H9 (cell line): ENCODE data around the gene GAL3ST1. TPM values are rescaled to one million over a fixed set of nuclear protein-coding genes. Genes with fewer than 3 reads are reported as not detected.

Experiments used
- DNase-seq: peaks from one replicate; pipeline ENCODE4 v3.0.0-alpha.2; 2017
- H2AFZ ChIP-seq: one replicate; pipeline ENCODE4 v1.6.1; 2013; ENCODE audit warnings: mild to moderate bottlenecking, low read length, control low read depth, moderate library complexity
- H2AK5ac ChIP-seq: 2 replicates; pipeline ENCODE4 v1.6.1; 2013; ENCODE audit warnings: low read length, control low read depth, mixed read lengths; ENCODE audit not compliant: insufficient read length
- H2BK120ac ChIP-seq: one replicate; pipeline ENCODE4 v1.6.1; 2013; ENCODE audit warnings: low read depth, mild to moderate bottlenecking, low read length, control low read depth, inconsistent platforms; ENCODE audit not compliant: poor library complexity, severe bottlenecking
- H2BK12ac ChIP-seq: 2 replicates; pipeline ENCODE4 v1.6.1; 2013; ENCODE audit warnings: low read length, control low read depth, mixed read lengths, low read depth; ENCODE audit not compliant: insufficient read length
- H2BK15ac ChIP-seq: 2 replicates; pipeline ENCODE4 v1.6.1; 2013; ENCODE audit warnings: low read depth, low read length, control low read depth
- H2BK20ac ChIP-seq: one replicate; pipeline ENCODE4 v1.6.1; 2013; ENCODE audit warnings: low read depth, mild to moderate bottlenecking, low read length, control low read depth, inconsistent platforms; ENCODE audit not compliant: poor library complexity, severe bottlenecking
- H2BK5ac ChIP-seq: 2 replicates; pipeline ENCODE4 v1.6.1; 2013; ENCODE audit warnings: low read length, control low read depth, mixed read lengths; ENCODE audit not compliant: insufficient read length
- H3K14ac ChIP-seq: 2 replicates; pipeline ENCODE4 v1.6.1; 2013; ENCODE audit warnings: low read length, control low read depth; ENCODE audit not compliant: insufficient read depth
- H3K18ac ChIP-seq: 2 replicates; pipeline ENCODE4 v1.6.1; 2013; ENCODE audit warnings: low read depth, mild to moderate bottlenecking, mixed read lengths, low read length, control low read depth; ENCODE audit not compliant: insufficient read length
- H3K23ac ChIP-seq: 2 replicates; pipeline ENCODE4 v1.6.1; 2013; ENCODE audit warnings: low read length, control low read depth, mixed read lengths, low read depth; ENCODE audit not compliant: insufficient read length
- H3K23me2 ChIP-seq: 2 replicates; pipeline ENCODE4 v1.6.1; 2013; ENCODE audit warnings: low read depth, mild to moderate bottlenecking, mixed read lengths, low read length, control low read depth; ENCODE audit not compliant: insufficient read length, poor library complexity, severe bottlenecking
- H3K27ac ChIP-seq: 2 replicates; pipeline ENCODE4 v1.5.1; 2013; ENCODE audit warnings: low read length, control low read depth, mixed read lengths, low read depth; ENCODE audit not compliant: insufficient read length
- H3K27me3 ChIP-seq: 2 replicates; pipeline ENCODE4 v1.6.1; 2013; ENCODE audit warnings: low read length, control low read depth, inconsistent platforms; ENCODE audit not compliant: insufficient read depth
- H3K4ac ChIP-seq: 2 replicates; pipeline ENCODE4 v1.6.1; 2013; ENCODE audit warnings: low read depth, mild to moderate bottlenecking, control low read depth, inconsistent platforms, low read length, moderate library complexity
- H3K4me1 ChIP-seq: 2 replicates; pipeline ENCODE4 v1.6.1; 2013; ENCODE audit warnings: low read length, control low read depth, inconsistent platforms; ENCODE audit not compliant: insufficient read depth
- H3K4me2 ChIP-seq: 2 replicates; pipeline ENCODE4 v1.6.1; 2013; ENCODE audit warnings: low read length, control low read depth, mixed read lengths; ENCODE audit not compliant: insufficient read length, insufficient read depth
- H3K56ac ChIP-seq: 2 replicates; pipeline ENCODE4 v1.6.1; 2013; ENCODE audit warnings: low read depth, mild to moderate bottlenecking, mixed read lengths, low read length, control low read depth; ENCODE audit not compliant: insufficient read length
- H3K79me1 ChIP-seq: 2 replicates; pipeline ENCODE4 v1.6.1; 2013; ENCODE audit warnings: low read depth, mild to moderate bottlenecking, moderate library complexity, low read length, control low read depth, inconsistent platforms; ENCODE audit not compliant: insufficient read depth, poor library complexity, severe bottlenecking
- H3K79me2 ChIP-seq: 2 replicates; pipeline ENCODE4 v1.6.1; 2013; ENCODE audit warnings: low read length, control low read depth, inconsistent platforms; ENCODE audit not compliant: insufficient read depth
- H3K9ac ChIP-seq: 2 replicates; pipeline ENCODE4 v1.6.1; 2013; ENCODE audit warnings: low read length, control low read depth, mixed read lengths; ENCODE audit not compliant: insufficient read length; ENCODE audit errors: extremely low read depth
- H3K9me3 ChIP-seq: one replicate; pipeline ENCODE4 v1.6.1; 2013; ENCODE audit warnings: low read depth, low read length, inconsistent platforms; ENCODE audit not compliant: control insufficient read depth
- H3T11ph ChIP-seq: one replicate; pipeline ENCODE4 v1.6.1; 2013; ENCODE audit warnings: mild to moderate bottlenecking, low read length, control low read depth, inconsistent platforms
- H4K20me1 ChIP-seq: one replicate; pipeline ENCODE4 v1.6.1; 2013; ENCODE audit not compliant: control insufficient read depth, insufficient read length, insufficient read depth
- H4K5ac ChIP-seq: 2 replicates; pipeline ENCODE4 v1.6.1; 2013; ENCODE audit warnings: low read depth, mild to moderate bottlenecking, mixed read lengths, low read length, control low read depth; ENCODE audit not compliant: insufficient read length
- H4K8ac ChIP-seq: replicated peaks from 2 replicates; pipeline ENCODE4 v1.6.1; 2013; ENCODE audit warnings: low read length, control low read depth, mixed read lengths, low read depth; ENCODE audit not compliant: insufficient read length
- H4K91ac ChIP-seq: 2 replicates; pipeline ENCODE4 v1.6.1; 2013; ENCODE audit warnings: low read depth, mild to moderate bottlenecking, moderate library complexity, mixed read lengths, low read length, control low read depth; ENCODE audit not compliant: insufficient read length
- H3K27ac Mint-ChIP-seq, 3 experiments: 2 replicates in 2 of 3; 3 replicates in 1 of 3; pipeline ENCODE4 v1.8.0; 2020 to 2021; ENCODE audit warnings: mixed read lengths in 3 of 3, mild to moderate bottlenecking in 1 of 3, moderate library complexity in 1 of 3
- H3K27me3 Mint-ChIP-seq: 2 replicates; pipeline ENCODE4 v1.8.0; 2021; ENCODE audit warnings: low read depth, mild to moderate bottlenecking, moderate library complexity, mixed read lengths
- H3K36me3 Mint-ChIP-seq, 3 experiments: 2 replicates in 2 of 3; 3 replicates in 1 of 3; pipeline ENCODE4 v1.8.0; 2020 to 2021; ENCODE audit warnings: low read depth in 3 of 3, mixed read lengths in 3 of 3; ENCODE audit not compliant: insufficient read depth in 1 of 3
- H3K4me1 Mint-ChIP-seq, 2 experiments: 2 replicates each; pipeline ENCODE4 v1.8.0; 2020; ENCODE audit warnings: mixed read lengths in 2 of 2
- H3K4me3 Mint-ChIP-seq, 2 experiments: 2 replicates in 1 of 2; 3 replicates in 1 of 2; pipeline ENCODE4 v1.8.0; 2020 to 2021; ENCODE audit warnings: mild to moderate bottlenecking in 2 of 2, mixed read lengths in 2 of 2, moderate library complexity in 1 of 2
- H3K9me3 Mint-ChIP-seq, 2 experiments: 2 replicates in 1 of 2; 3 replicates in 1 of 2; pipeline ENCODE4 v1.8.0; 2020; ENCODE audit warnings: mild to moderate bottlenecking in 2 of 2, mixed read lengths in 2 of 2, moderate library complexity in 1 of 2
- WGBS: extraction: QIAGEN DNeasy Blood & Tissue Kit; methylation state at CpG from one replicate; pipeline ENCODE4 v1.1.7; 2013; ENCODE audit warnings: missing lambda C conversion rate, low lambda C conversion rate, mixed read lengths; ENCODE audit not compliant: insufficient read length; ENCODE audit errors: extremely low coverage; 5-methylcytosine and 5-hydroxymethylcytosine counted together
- total RNA-seq: library from RNA; stranded (reverse); gene quantifications from 2 replicates; pipeline ENCODE4 v1.2.1, GENCODE V29; 2021
- TF ChIP-seq, protein P1 (sequence below): fragments of 200-600 bp; sonication (generic); conservative IDR thresholded peaks from 3 replicates; pipeline ENCODE4 v1.8.0; 2021; ENCODE audit warnings: antibody characterized with exemption, mild to moderate bottlenecking

Gene GAL3ST1
- total RNA-seq, 1 experiment from 2014 or later, result 5.1 TPM

DNA sequence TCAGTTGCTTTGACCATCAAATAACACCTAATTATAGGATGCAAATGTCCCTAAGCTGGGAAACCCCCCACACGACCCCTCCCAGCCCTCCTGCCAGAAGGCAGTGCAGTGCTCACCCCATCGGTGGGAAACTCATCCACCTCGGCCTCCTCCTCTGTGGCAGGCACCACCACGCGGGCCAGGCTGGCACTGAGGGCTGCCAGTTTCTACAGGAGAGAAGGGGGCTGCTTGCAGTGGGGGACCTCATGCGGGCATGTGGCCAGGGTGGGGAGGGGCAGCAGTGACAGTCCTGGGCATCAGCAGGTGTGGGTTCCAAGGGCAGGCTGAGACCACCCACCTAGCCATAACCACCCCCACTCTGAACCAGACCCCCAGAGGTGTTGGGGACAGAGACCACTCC is 6.4 kb upstream of the GAL3ST1 start:
- WGBS, result no CpG with 5 or more reads among the region's 6 CpGs
- no peak overlapping the region for H2BK15ac ChIP-seq
- no peak overlapping the region for H3K14ac ChIP-seq
- Mint-ChIP-seq H3K27ac (no peak overlapping the region), H3K4me3 (no peak overlapping the region), H3K36me3 (peaks cover 53 to 95% (median 90%) of the 10 kb centered on the region in 3 experiments), H3K9me3 (no peaks in the 10 kb centered on the region), H3K27me3 (no peaks in the 10 kb centered on the region), H3K4me1 (0 out of 4 replicates have a peak, but pooled peaks cover 0 to 2% of the 10 kb centered on the region in 2 experiments)
- no peak overlapping the region for H3K27ac ChIP-seq
- H3K27me3 ChIP-seq, result no peaks in the 10 kb centered on the region
- H2BK12ac ChIP-seq, result no peak overlapping the region
- no peak overlapping the region for H2BK5ac ChIP-seq
- H3K18ac ChIP-seq, result no peak overlapping the region
- no peak overlapping the region for H3K4ac ChIP-seq
- TF ChIP-seq, protein P1, sequence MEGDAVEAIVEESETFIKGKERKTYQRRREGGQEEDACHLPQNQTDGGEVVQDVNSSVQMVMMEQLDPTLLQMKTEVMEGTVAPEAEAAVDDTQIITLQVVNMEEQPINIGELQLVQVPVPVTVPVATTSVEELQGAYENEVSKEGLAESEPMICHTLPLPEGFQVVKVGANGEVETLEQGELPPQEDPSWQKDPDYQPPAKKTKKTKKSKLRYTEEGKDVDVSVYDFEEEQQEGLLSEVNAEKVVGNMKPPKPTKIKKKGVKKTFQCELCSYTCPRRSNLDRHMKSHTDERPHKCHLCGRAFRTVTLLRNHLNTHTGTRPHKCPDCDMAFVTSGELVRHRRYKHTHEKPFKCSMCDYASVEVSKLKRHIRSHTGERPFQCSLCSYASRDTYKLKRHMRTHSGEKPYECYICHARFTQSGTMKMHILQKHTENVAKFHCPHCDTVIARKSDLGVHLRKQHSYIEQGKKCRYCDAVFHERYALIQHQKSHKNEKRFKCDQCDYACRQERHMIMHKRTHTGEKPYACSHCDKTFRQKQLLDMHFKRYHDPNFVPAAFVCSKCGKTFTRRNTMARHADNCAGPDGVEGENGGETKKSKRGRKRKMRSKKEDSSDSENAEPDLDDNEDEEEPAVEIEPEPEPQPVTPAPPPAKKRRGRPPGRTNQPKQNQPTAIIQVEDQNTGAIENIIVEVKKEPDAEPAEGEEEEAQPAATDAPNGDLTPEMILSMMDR, result no peak
- H3K79me1 ChIP-seq, result no peaks in the 10 kb centered on the region
- H3K23ac ChIP-seq, result no peak overlapping the region
- H3K9ac ChIP-seq, result no peak overlapping the region
- H2BK20ac ChIP-seq, result no peak overlapping the region
- no peaks in the 10 kb centered on the region for H3K23me2 ChIP-seq
- no peak overlapping the region for H2AK5ac ChIP-seq
- H3K4me1 ChIP-seq, result no peaks in the 10 kb centered on the region
- no peak overlapping the region for H3K4me2 ChIP-seq
- H2AFZ ChIP-seq, result no peak overlapping the region
- no peak overlapping the region for H4K91ac ChIP-seq
- H4K5ac ChIP-seq, result no peak overlapping the region
- H3K79me2 ChIP-seq, result no peaks in the 10 kb centered on the region
- no peak overlapping the region for H3K56ac ChIP-seq
- no peak overlapping the region for H3T11ph ChIP-seq
- H3K9me3 ChIP-seq, result no peaks in the 10 kb centered on the region
- H4K20me1 ChIP-seq, result no peaks in the 10 kb centered on the region
- H4K8ac ChIP-seq, result no peak overlapping the region
- DNase-seq, result no peak
- H2BK120ac ChIP-seq, result no peak overlapping the region
